Loucy (cell line): ENCODE data around the gene KLRD1.

Experiments
- H2AFZ ChIP-seq: fragments of 200-600 bp; sonication (generic); 2 replicates; pipeline ENCODE4 v1.6.0; 2016; ENCODE audit warnings: antibody characterized with exemption, mild to moderate bottlenecking, low read length, moderate library complexity
- H3F3A ChIP-seq: fragments of 200-600 bp; 2 replicates; pipeline ENCODE4 v1.6.0; 2016; ENCODE audit warnings: antibody characterized with exemption, low read depth, mild to moderate bottlenecking
- H3K27me3 ChIP-seq: fragments of 200-600 bp; sonication (generic); 2 replicates; pipeline ENCODE4 v1.6.1; 2014; ENCODE audit warnings: low read length, mild to moderate bottlenecking; ENCODE audit not compliant: insufficient read depth, poor library complexity, severe bottlenecking
- H3K36me3 ChIP-seq: fragments of 200-600 bp; sonication (generic); 2 replicates; pipeline ENCODE4 v1.6.1; 2016; ENCODE audit warnings: low read length; ENCODE audit not compliant: insufficient read depth
- H3K4me1 ChIP-seq: fragments of 200-600 bp; sonication (generic); 2 replicates; pipeline ENCODE4 v1.5.1; 2014; ENCODE audit warnings: low read length, mild to moderate bottlenecking; ENCODE audit not compliant: insufficient read depth, poor library complexity, severe bottlenecking
- H3K4me2 ChIP-seq: fragments of 200-600 bp; sonication (generic); 2 replicates; pipeline ENCODE4 v1.6.0; 2014; ENCODE audit warnings: antibody characterized with exemption, low read length, low read depth, mild to moderate bottlenecking; ENCODE audit not compliant: poor library complexity, severe bottlenecking
- H3K4me3 ChIP-seq: fragments of 200-600 bp; sonication (generic); 2 replicates; pipeline ENCODE4 v1.5.1; 2014; ENCODE audit warnings: low read length, mild to moderate bottlenecking, mixed read lengths; ENCODE audit not compliant: poor library complexity, severe bottlenecking
- H3K79me2 ChIP-seq: fragments of 200-600 bp; sonication (generic); 2 replicates; pipeline ENCODE4 v1.6.1; 2014; ENCODE audit warnings: low read length; ENCODE audit not compliant: insufficient read depth
- H3K9ac ChIP-seq: fragments of 200-600 bp; sonication (generic); 2 replicates; pipeline ENCODE4 v1.6.0; 2014; ENCODE audit warnings: mild to moderate bottlenecking, low read depth, low read length, moderate library complexity; ENCODE audit not compliant: poor library complexity, severe bottlenecking
- H3K9me2 ChIP-seq: fragments of 200-600 bp; sonication (generic); replicated peaks from 2 replicates; pipeline ENCODE4 v1.6.1; 2016; ENCODE audit warnings: low read depth, low read length, mixed read lengths
- H3K9me3 ChIP-seq: fragments of 200-600 bp; sonication (generic); 2 replicates; pipeline ENCODE4 v1.6.1; 2014; ENCODE audit warnings: mild to moderate bottlenecking, antibody characterized with exemption, low read length, low read depth; ENCODE audit not compliant: insufficient read depth
- H4K20me1 ChIP-seq: fragments of 200-600 bp; sonication (generic); 2 replicates; pipeline ENCODE4 v1.6.0; 2014; ENCODE audit warnings: antibody characterized with exemption, low read length, mild to moderate bottlenecking; ENCODE audit not compliant: insufficient read depth, poor library complexity, severe bottlenecking
- EZH2phosphoT487 ChIP-seq: fragments of 200-600 bp; IDR thresholded peaks from 2 replicates; pipeline ENCODE4 v1.6.1; 2018; ENCODE audit warnings: antibody characterized with exemption, mild to moderate bottlenecking, moderate library complexity, borderline replicate concordance
- TF ChIP-seq, protein P1 (sequence below): fragments of 200-600 bp; sonication (generic); conservative IDR thresholded peaks from 2 replicates; pipeline ENCODE4 v1.5.1; 2014; ENCODE audit warnings: mild to moderate bottlenecking, antibody characterized with exemption, low read length

Gene KLRD1

DNA sequence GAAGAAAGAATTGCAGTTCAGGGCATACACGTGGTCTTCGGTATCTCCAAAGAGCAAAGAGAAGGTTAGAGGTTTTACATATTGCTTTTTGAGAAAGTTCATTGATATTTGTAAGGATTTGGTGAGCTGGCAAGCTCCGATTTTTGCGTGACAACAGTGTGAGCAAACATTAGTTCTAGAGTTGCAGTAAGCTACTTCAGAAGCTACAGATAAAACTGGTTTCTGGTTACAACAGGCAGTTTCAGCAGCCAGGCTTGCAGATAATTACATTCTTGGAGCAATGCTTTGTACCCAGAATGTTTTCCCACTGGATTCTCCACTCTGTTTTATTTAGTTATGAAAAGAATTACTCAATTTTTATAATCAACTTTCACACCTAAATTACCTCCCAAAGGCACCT is 54.0 kb downstream of the KLRD1 start:
- Histone ChIP-seq H3K4me3 (peak overlapping the region; percentile 43), H3K79me2 (no peaks in the 10 kb centered on the region), H4K20me1 (no peaks in the 10 kb centered on the region), H3F3A (no peaks in the 10 kb centered on the region), H3K9me2 (no peaks in the 10 kb centered on the region), H3K4me1 (peaks cover 55% of the 10 kb centered on the region), H2AFZ (no peak overlapping the region), H3K36me3 (no peaks in the 10 kb centered on the region), H3K9me3 (no peaks in the 10 kb centered on the region), H3K27me3 (no peaks in the 10 kb centered on the region), H3K9ac (peak overlapping the region; percentile 89), H3K4me2 (peak overlapping the region; percentile 73)
- TF ChIP-seq, protein P1, sequence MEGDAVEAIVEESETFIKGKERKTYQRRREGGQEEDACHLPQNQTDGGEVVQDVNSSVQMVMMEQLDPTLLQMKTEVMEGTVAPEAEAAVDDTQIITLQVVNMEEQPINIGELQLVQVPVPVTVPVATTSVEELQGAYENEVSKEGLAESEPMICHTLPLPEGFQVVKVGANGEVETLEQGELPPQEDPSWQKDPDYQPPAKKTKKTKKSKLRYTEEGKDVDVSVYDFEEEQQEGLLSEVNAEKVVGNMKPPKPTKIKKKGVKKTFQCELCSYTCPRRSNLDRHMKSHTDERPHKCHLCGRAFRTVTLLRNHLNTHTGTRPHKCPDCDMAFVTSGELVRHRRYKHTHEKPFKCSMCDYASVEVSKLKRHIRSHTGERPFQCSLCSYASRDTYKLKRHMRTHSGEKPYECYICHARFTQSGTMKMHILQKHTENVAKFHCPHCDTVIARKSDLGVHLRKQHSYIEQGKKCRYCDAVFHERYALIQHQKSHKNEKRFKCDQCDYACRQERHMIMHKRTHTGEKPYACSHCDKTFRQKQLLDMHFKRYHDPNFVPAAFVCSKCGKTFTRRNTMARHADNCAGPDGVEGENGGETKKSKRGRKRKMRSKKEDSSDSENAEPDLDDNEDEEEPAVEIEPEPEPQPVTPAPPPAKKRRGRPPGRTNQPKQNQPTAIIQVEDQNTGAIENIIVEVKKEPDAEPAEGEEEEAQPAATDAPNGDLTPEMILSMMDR = no peak

DNA sequence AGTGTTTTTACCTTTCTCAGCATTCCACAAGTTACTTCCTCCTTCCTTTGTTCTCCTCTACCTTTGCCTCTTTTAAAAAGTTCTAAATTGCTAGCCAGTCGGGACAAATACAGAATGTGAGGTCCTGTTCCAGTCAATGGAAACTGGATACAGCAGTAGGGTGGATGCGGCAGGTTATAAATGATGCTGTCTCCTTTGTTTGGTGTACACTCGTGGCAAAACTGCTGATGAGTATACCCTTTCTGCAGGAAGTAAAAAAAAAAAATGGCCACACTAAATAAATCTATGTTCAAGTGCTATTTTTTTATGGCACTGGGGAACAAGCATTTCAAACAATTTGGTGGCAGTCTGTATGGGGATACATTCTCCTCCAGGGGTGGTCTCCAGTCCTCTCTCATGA is 54.7 kb downstream of the KLRD1 start:
- TF ChIP-seq, protein P1 = no peak
- Histone ChIP-seq H3K79me2 (no peaks in the 10 kb centered on the region), H3F3A (no peaks in the 10 kb centered on the region), H3K4me1 (peaks cover 55% of the 10 kb centered on the region), H3K36me3 (no peaks in the 10 kb centered on the region), H4K20me1 (no peaks in the 10 kb centered on the region), H3K27me3 (no peaks in the 10 kb centered on the region), H3K4me2 (peak overlapping the region; percentile 73), H2AFZ (no peak overlapping the region), H3K9me2 (no peaks in the 10 kb centered on the region), H3K9me3 (no peaks in the 10 kb centered on the region), H3K9ac (peak overlapping the region; percentile 89), H3K4me3 (peak overlapping the region; percentile 86)

DNA sequence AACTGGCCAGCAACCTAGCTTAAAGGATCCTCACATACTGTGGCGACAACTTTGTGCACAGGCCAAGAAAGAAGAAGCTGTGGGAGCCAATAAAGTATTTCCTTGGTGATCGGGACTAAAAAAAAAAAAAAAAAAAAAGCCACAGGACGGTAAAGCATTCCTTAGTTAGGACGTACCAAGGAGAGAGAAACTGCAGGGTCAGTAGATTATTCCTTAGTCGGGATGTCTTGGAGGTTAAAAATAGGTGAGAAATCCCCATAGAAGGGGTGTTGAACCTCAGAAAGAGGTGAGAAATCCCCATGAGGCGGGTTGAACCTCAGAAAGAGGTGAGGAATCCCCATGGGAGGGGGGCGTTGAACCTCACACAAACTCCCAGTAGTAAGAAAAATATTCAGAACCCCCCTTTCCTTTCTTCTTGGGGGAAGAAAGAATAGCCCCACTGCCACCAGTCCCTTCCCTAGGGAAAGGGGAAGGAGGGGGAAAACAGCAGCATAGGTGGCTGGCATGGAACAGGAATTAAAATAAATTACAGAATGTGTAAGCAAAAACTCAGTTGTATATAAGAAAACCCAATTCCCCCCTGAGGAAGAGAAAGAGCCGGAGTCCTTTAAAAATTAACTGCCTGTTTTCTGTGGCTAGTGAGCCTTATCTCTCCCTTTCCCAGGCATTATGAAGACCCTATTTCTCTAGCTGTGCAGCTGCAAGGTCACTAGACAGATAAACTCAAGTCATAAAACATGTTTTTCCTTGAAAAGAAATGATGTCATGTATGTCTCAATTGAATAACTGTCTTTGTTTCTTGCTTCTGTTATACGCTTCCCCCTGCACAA is 55.4 kb downstream of the KLRD1 start:
- no peaks in the 10 kb centered on the region for H4K20me1 ChIP-seq
- H3K9me3 ChIP-seq = no peaks in the 10 kb centered on the region
- no peaks in the 10 kb centered on the region for H3K79me2 ChIP-seq
- peak overlapping the region; percentile 73 for H3K4me2 ChIP-seq
- H3K4me1 ChIP-seq = peaks cover 55% of the 10 kb centered on the region
- TF ChIP-seq EZH2phosphoT487 = no peak
- TF ChIP-seq, protein P1 = no peak
- peak overlapping the region; percentile 89 for H3K9ac ChIP-seq
- no peak overlapping the region for H2AFZ ChIP-seq
- H3K27me3 ChIP-seq = no peaks in the 10 kb centered on the region
- no peaks in the 10 kb centered on the region for H3K36me3 ChIP-seq
- no peaks in the 10 kb centered on the region for H3K9me2 ChIP-seq
- H3F3A ChIP-seq = no peaks in the 10 kb centered on the region
- peak overlapping the region; percentile 86 for H3K4me3 ChIP-seq
